Pancreas (tissue), 10 donors: ENCODE data around the gene PSMG3. TPM values are rescaled to one million over a fixed set of nuclear protein-coding genes. Genes with fewer than 3 reads are reported as not detected.
A peak's percentile ranks its signal among the peaks of the same experiment; 100 is the strongest.

Source experiments
- ATAC-seq, 4 donors: fragments of 200-7000 bp; cut with Tn5 transposase; one replicate each; pipeline versions ENCODE4 v1.8.0 to v1.9.1; 2020; ENCODE audit warnings: mild to moderate bottlenecking in 4 of 4, moderate library complexity in 4 of 4
- DNase-seq, 6 donors: peaks; one replicate each; pipeline ENCODE4 v3.0.0-alpha.2; 2020
- FAIRE-seq: peaks from 2 replicates; lab custom pipeline; 2012; peaks lifted over from hg19 to GRCh38; lab: Jason Lieb, UNC
- H3K27ac ChIP-seq, 4 donors: fragments of 200-600 bp; sonication (generic); 1 replicate in 3 of 4; 2 replicates in 1 of 4; pipeline versions ENCODE4 v1.5.0 to v1.8.0; 2020
- H3K27me3 ChIP-seq, 4 donors: fragments of 200-600 bp; one replicate each; pipeline ENCODE4 v1.8.0; 2021
- H3K36me3 ChIP-seq, 3 donors: fragments of 200-600 bp; sonication (generic) in 1 of 3; one replicate each; pipeline versions ENCODE4 v1.5.0 to v1.8.0; 2020 to 2021
- H3K4me1 ChIP-seq, 3 donors: fragments of 200-600 bp; one replicate each; pipeline ENCODE4 v1.8.0; 2021
- H3K4me3 ChIP-seq, 4 donors: fragments of 200-600 bp; sonication (generic) in 2 of 4; one replicate each; pipeline versions ENCODE4 v1.5.0 to v1.8.0; 2020 to 2021
- H3K9me3 ChIP-seq, 4 donors: fragments of 200-600 bp; one replicate each; pipeline ENCODE4 v1.8.0; 2021
- WGBS, 2 donors: extraction: QIAGEN DNeasy Blood & Tissue Kit; methylation state at CpG; one replicate each; pipeline ENCODE4 v1.1.7; 2013; 5-methylcytosine and 5-hydroxymethylcytosine counted together
- intact Hi-C, 3 donors: fragments of 100-400 bp; cut with DNase I; formaldehyde crosslinking; loops; one replicate each; pipeline versions ENCODE4 v1.11.1 to v1.14.2; 2022
- polyA plus RNA-seq, 2 donors: library from polyadenylated mRNA; stranded (reverse); fragments of 200-250 nt; gene quantifications; one replicate each; pipeline ENCODE4 v1.2.3, GENCODE V29; 2013
- total RNA-seq, 6 donors: library from RNA; stranded (reverse); fragmentation: NEBNext Ultra II Directional in 4 of 6; extraction: Animal tissue kit (Norgen Biotek cat#: 25700) in 4 of 6; gene quantifications; one replicate each; pipeline versions ENCODE4 v1.2.1 to v1.2.4, GENCODE V29; 2021 to 2023
- TF ChIP-seq, protein P1 (sequence below), 4 donors: fragments of 200-600 bp; sonication (generic) in 3 of 4; IDR thresholded peaks; one replicate each; pipeline versions ENCODE4 v1.5.0 to v1.8.0; 2021; ENCODE audit warnings: antibody characterized with exemption in 4 of 4
- donor health status: healthy with polysubstance abuse.
- donor health status: DM: no; HTN: no; CAD: no; lungs with moderate emphysema.
- donor health status: DM: no; HTN: no; CAD: no.
- donor health status: control.
- donor health status: control.
- donor health status: Bipolar disorder and iron deficiency.
- donor health status: DM: yes; HTN: yes; CAD: no.
- donor health status: DM: no; HTN: no; CAD: no.
- donor health status: DM: no; HTN: no; CAD: no.
- donor health status: DM: yes; HTN: yes; CAD: no.

The PSMG3 gene
- total and polyA plus RNA-seq, 8 donors: 6.7 to 46.1 (median 11.1) TPM

DNA sequence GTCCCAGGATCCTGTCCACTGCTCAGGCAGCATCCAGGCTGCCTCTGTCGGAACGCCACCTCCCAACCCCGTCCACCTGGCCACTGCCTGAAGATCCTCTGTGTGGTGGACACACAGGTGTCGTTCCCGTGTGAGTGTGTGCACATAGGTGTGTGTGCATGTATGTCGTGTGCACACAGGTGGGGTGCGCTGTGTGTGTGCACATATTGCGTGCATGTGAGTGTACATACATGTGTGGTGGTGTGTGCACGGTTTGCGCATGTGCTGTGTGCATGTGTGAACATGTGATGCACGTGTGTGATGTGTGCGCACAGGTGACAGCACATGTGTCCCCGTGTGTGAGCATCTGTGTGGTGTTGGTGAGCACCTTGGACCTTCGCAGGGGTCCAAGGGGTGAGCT is 20.9 kb downstream of the PSMG3 start:
- intact Hi-C loops: no loop called here
- no peak for DNase-seq
- no peak overlapping the region for H3K4me3 ChIP-seq
- peaks cover 0 to 28% (median 0%) of the 10 kb centered on the region in 3 donors for H3K36me3 ChIP-seq
- no peaks in the 10 kb centered on the region for H3K27me3 ChIP-seq
- ATAC-seq: no peak
- H3K9me3 ChIP-seq: no peaks in the 10 kb centered on the region
- no peak overlapping the region for H3K27ac ChIP-seq
- no peak for FAIRE-seq
- TF ChIP-seq, protein P1, sequence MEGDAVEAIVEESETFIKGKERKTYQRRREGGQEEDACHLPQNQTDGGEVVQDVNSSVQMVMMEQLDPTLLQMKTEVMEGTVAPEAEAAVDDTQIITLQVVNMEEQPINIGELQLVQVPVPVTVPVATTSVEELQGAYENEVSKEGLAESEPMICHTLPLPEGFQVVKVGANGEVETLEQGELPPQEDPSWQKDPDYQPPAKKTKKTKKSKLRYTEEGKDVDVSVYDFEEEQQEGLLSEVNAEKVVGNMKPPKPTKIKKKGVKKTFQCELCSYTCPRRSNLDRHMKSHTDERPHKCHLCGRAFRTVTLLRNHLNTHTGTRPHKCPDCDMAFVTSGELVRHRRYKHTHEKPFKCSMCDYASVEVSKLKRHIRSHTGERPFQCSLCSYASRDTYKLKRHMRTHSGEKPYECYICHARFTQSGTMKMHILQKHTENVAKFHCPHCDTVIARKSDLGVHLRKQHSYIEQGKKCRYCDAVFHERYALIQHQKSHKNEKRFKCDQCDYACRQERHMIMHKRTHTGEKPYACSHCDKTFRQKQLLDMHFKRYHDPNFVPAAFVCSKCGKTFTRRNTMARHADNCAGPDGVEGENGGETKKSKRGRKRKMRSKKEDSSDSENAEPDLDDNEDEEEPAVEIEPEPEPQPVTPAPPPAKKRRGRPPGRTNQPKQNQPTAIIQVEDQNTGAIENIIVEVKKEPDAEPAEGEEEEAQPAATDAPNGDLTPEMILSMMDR (IDR thresholded peaks at IDR 0.05): no peak
- H3K4me1 ChIP-seq: peaks cover 5 to 12% (median 12%) of the 10 kb centered on the region in 3 donors
- 82 to 86% methylated on average over 14 of the region's 14 CpGs for WGBS, 2 donors

DNA sequence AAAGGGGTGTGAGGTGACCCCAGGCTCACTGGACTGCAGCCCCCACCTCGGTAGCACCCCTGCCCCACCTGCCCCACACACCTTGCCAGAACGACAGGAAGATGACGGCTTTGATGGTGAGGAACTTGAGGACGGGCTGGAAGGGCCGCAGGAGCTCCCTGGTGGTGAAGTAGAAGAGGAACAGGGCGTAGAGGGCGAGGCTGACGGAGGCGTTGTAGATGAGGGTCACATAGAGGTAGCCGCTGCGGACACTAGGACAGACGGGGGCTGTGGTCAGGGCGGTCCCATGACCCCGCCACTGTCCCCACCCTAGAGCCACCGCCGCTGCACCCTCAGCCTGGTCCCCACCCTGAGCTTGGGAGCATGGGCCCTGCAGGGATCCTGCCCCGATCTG is 21.4 kb downstream of the PSMG3 start:
- 88% methylated on average over 17 of the region's 17 CpGs for WGBS, 2 donors
- Histone ChIP-seq H3K4me1 (peaks cover 5 to 12% (median 12%) of the 10 kb centered on the region in 3 donors), H3K36me3 (peaks cover 0 to 28% (median 0%) of the 10 kb centered on the region in 3 donors), H3K27me3 (no peaks in the 10 kb centered on the region), H3K4me3 (no peak overlapping the region), H3K9me3 (no peaks in the 10 kb centered on the region), H3K27ac (no peak overlapping the region)
- ATAC-seq: no peak
- intact Hi-C loops: no loop called here
- no peak for FAIRE-seq
- TF ChIP-seq, protein P1 (IDR thresholded peaks at IDR 0.05): no peak
- peak in 3 of 6 donors; percentile 35 to 80 (median 54) for DNase-seq

DNA sequence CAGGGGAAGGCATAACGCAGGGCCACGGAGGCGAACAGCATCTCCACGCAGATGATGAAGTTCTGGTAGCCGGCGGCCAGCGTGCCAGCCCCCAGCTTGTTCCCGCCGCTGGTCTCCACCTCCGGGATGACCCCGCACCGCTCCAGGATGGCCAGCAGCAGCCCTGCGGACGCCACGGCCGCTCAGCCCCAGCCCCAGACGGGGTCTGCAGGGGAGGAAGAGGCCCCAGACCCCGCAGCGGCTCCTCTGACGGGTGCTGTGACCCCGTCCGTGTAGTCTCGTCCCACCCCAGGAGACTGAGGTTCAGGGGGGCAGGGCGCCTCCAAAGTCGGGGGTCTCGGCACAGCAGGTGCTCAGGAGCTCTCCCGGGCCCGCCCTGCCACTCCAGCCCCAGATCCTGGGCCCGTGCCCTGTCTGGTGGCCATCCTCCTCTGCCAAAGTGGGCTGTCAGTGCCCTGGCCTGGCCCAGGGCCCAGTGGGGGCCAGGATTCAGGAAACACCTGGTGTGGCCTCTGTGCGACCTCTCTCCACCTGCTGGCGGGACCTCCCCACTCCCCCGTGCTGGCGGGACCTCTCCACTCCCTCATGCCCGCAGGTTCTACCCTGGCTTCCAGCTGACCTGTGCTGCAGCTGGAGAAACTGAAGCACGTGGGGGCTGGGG is 21.9 kb downstream of the PSMG3 start:
- peak in 4 of 6 donors; percentile 29 to 81 (median 53) for DNase-seq

GRCh38 chr7:1546909-1547776 is 22.7 kb downstream of the PSMG3 start:
- peak in 4 of 6 donors; percentile 33 to 77 (median 50) for DNase-seq
- Histone ChIP-seq H3K4me1 (peaks cover 5 to 12% (median 12%) of the 10 kb centered on the region in 3 donors), H3K9me3 (no peaks in the 10 kb centered on the region), H3K36me3 (peaks cover 0 to 36% (median 0%) of the 10 kb centered on the region in 3 donors), H3K4me3 (no peak overlapping the region), H3K27ac (no peak overlapping the region), H3K27me3 (no peaks in the 10 kb centered on the region)
- TF ChIP-seq, protein P1 (IDR thresholded peaks at IDR 0.05): no peak
- WGBS, 2 donors: 90% methylated on average over 32 to 41 of the region's 41 CpGs
- intact Hi-C loops: no loop called here
- no peak for FAIRE-seq
- ATAC-seq: no peak

More for the DNA sequence above, 21.9 kb downstream of the PSMG3 start:
- Histone ChIP-seq H3K27me3 (no peaks in the 10 kb centered on the region), H3K9me3 (no peaks in the 10 kb centered on the region), H3K4me3 (no peak overlapping the region), H3K4me1 (peaks cover 5 to 12% (median 12%) of the 10 kb centered on the region in 3 donors), H3K36me3 (peaks cover 0 to 28% (median 0%) of the 10 kb centered on the region in 3 donors), H3K27ac (no peak overlapping the region)
- no peak for FAIRE-seq
- intact Hi-C loops: no loop called here
- TF ChIP-seq, protein P1 (IDR thresholded peaks at IDR 0.05): no peak
- WGBS, 2 donors: 89 to 90% methylated on average over 23 to 35 of the region's 35 CpGs
- no peak for ATAC-seq
